ENCODE results near the gene OR10W1. TPM values are rescaled to one million over a fixed set of nuclear protein-coding genes. Genes with fewer than 3 reads are reported as not detected.

OR10W1 gene
- total and polyA plus RNA-seq, 10 of the 15 experiments (the other 5 are each of a cell fraction or from before 2014, with no cell fraction given), result not detected

DNA sequence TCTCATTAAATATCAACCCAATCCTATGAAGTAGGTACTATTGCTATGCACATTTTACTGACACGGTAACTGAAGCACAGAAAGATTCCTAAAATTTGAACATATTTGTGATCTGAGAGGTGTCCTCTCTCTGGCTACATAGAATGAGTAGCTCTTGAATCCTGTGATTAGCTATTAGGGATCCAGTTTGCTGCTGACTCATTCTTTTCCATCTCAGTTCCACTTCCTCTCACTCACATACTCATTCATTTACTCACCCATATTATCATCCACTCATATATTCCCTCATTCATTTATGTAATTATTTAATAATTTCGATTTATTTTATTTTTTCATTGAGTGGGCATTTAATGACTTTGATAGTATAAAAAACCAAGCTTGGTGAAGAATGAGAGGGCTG lies 48.1 kb upstream of the OR10W1 start:
- no peak for TF ChIP-seq FOXK2 (IDR thresholded peaks at IDR 0.05)
- TF ChIP-seq ZNF24 (IDR thresholded peaks at IDR 0.05), result 0 out of 2 replicates have a peak, but pooled peaks have one; percentile 30
- no peak for TF ChIP-seq NRF1 (conservative IDR thresholded peaks at IDR 0.05; ENCODE audit: low read depth, low read length)
- no peak for TF ChIP-seq CBFB (IDR thresholded peaks at IDR 0.05; ENCODE audit: low read depth)
- SMC1A ChIA-PET (ENCODE audit: uncharacterized antibody, unreplicated experiment), result no interaction called here
- Histone ChIP-seq H4K20me1 (ENCODE audit: control insufficient read depth, insufficient read depth) (no peaks in the 10 kb centered on the region), H3K27me3 (replicated peaks in 1 of 2; ENCODE audit: control insufficient read depth in 2 of 2, insufficient read depth in 2 of 2, low read length in 1 of 2) (no peaks in the 10 kb centered on the region), H2AFZ (ENCODE audit: control insufficient read depth, low read depth, low read length) (no peak overlapping the region), H3K4me1 (ENCODE audit: control insufficient read depth, insufficient read depth, low read length) (no peaks in the 10 kb centered on the region), H3K4me3 (no peak overlapping the region), H3K9ac (ENCODE audit: control insufficient read depth, insufficient read depth, low read length) (no peak overlapping the region), H3K36me3 (ENCODE audit: control insufficient read depth in 2 of 2, insufficient read depth in 2 of 2, low read length in 1 of 2) (no peaks in the 10 kb centered on the region), H3K27ac (ENCODE audit: control insufficient read depth, insufficient read depth) (no peak overlapping the region), H3K79me2 (ENCODE audit: control insufficient read depth, insufficient read depth, low read length) (no peaks in the 10 kb centered on the region), H3K9me3 (replicated peaks; ENCODE audit: control insufficient read depth, insufficient read depth, low read length) (no peaks in the 10 kb centered on the region), H3K4me2 (ENCODE audit: control insufficient read depth, insufficient read depth) (no peak overlapping the region)
- CTCF ChIA-PET, result no interaction called here
- ATAC-seq (no peak), DNase-seq (ENCODE audit: low read depth, low spot score) (no peak), FAIRE-seq (no peak)
- in situ Hi-C loops (cut with MboI) (no loop called here), intact Hi-C loops (cut with micrococcal nuclease; ENCODE audit: unreplicated experiment) (no loop called here)
- RAD21 ChIA-PET (ENCODE audit: unreplicated experiment), result no interaction called here
- no TSS peak for BruUV-seq (replicated peaks)
- POLR2A ChIA-PET, result no interaction called here
- 45% methylated on average over 2 of the region's 2 CpGs for WGBS (ENCODE audit: insufficient coverage, insufficient replicate concordance, low lambda C conversion rate, missing lambda C conversion rate)

GRCh38 chr11:58301576-58301975 lies 33.5 kb upstream of the OR10W1 start:
- no peaks in the 10 kb centered on the region for H3K79me2 ChIP-seq (ENCODE audit: control insufficient read depth, insufficient read depth, low read length)
- WGBS (ENCODE audit: insufficient coverage, insufficient replicate concordance, low lambda C conversion rate, missing lambda C conversion rate), result 59% methylated on average over 2 of the region's 2 CpGs
- no peak overlapping the region for H3K27ac ChIP-seq (ENCODE audit: control insufficient read depth, insufficient read depth)
- DNase-seq (ENCODE audit: low read depth, low spot score) (no peak), FAIRE-seq (no peak), ATAC-seq (no peak)
- no peak overlapping the region for H3K4me2 ChIP-seq (ENCODE audit: control insufficient read depth, insufficient read depth)
- intact Hi-C loops (cut with micrococcal nuclease; ENCODE audit: unreplicated experiment) (no loop called here), in situ Hi-C loops (cut with MboI) (no loop called here)
- ChIA-PET RAD21 (ENCODE audit: unreplicated experiment) (no interaction called here), SMC1A (ENCODE audit: uncharacterized antibody, unreplicated experiment) (no interaction called here), CTCF (no interaction called here), POLR2A (no interaction called here)
- H3K9me3 ChIP-seq (replicated peaks; ENCODE audit: control insufficient read depth, insufficient read depth, low read length), result no peaks in the 10 kb centered on the region
- TF ChIP-seq BRCA1 (IDR thresholded peaks at IDR 0.05; ENCODE audit: low read depth, low read length) (no peak), BACH1 (IDR thresholded peaks at IDR 0.05; ENCODE audit: borderline replicate concordance) (no peak), LARP7 (IDR thresholded peaks at IDR 0.05) (no peak), NR2F1 (conservative IDR thresholded peaks at IDR 0.05) (no peak)
- TF ChIP-seq, protein P1, sequence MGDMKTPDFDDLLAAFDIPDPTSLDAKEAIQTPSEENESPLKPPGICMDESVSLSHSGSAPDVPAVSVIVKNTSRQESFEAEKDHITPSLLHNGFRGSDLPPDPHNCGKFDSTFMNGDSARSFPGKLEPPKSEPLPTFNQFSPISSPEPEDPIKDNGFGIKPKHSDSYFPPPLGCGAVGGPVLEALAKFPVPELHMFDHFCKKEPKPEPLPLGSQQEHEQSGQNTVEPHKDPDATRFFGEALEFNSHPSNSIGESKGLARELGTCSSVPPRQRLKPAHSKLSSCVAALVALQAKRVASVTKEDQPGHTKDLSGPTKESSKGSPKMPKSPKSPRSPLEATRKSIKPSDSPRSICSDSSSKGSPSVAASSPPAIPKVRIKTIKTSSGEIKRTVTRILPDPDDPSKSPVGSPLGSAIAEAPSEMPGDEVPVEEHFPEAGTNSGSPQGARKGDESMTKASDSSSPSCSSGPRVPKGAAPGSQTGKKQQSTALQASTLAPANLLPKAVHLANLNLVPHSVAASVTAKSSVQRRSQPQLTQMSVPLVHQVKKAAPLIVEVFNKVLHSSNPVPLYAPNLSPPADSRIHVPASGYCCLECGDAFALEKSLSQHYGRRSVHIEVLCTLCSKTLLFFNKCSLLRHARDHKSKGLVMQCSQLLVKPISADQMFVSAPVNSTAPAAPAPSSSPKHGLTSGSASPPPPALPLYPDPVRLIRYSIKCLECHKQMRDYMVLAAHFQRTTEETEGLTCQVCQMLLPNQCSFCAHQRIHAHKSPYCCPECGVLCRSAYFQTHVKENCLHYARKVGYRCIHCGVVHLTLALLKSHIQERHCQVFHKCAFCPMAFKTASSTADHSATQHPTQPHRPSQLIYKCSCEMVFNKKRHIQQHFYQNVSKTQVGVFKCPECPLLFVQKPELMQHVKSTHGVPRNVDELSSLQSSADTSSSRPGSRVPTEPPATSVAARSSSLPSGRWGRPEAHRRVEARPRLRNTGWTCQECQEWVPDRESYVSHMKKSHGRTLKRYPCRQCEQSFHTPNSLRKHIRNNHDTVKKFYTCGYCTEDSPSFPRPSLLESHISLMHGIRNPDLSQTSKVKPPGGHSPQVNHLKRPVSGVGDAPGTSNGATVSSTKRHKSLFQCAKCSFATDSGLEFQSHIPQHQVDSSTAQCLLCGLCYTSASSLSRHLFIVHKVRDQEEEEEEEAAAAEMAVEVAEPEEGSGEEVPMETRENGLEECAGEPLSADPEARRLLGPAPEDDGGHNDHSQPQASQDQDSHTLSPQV (IDR thresholded peaks at IDR 0.05), result no peak
- H4K20me1 ChIP-seq (ENCODE audit: control insufficient read depth, insufficient read depth), result no peaks in the 10 kb centered on the region
- no peaks in the 10 kb centered on the region for H3K36me3 ChIP-seq (ENCODE audit: control insufficient read depth in 2 of 2, insufficient read depth in 2 of 2, low read length in 1 of 2)
- H3K4me1 ChIP-seq (ENCODE audit: control insufficient read depth, insufficient read depth, low read length), result no peaks in the 10 kb centered on the region
- no TSS peak for BruUV-seq (replicated peaks)
- no peak overlapping the region for H3K4me3 ChIP-seq
- H2AFZ ChIP-seq (ENCODE audit: control insufficient read depth, low read depth, low read length), result no peak overlapping the region
- H3K27me3 ChIP-seq (replicated peaks in 1 of 2; ENCODE audit: control insufficient read depth in 2 of 2, insufficient read depth in 2 of 2, low read length in 1 of 2), result no peaks in the 10 kb centered on the region
- no peak overlapping the region for H3K9ac ChIP-seq (ENCODE audit: control insufficient read depth, insufficient read depth, low read length)

All from GM12878 (cell line).